DND-41 (cell line): ENCODE measurements around the gene RNF4.

Source experiments
- ATAC-seq: fragments of 200-7000 bp; cut with Tn5 transposase; 3 replicates; pipeline ENCODE4 v1.9.1; 2021; ENCODE audit warnings: low read depth; ENCODE audit not compliant: insufficient read depth
- DNase-seq: peaks from one replicate; pipeline ENCODE4 v3.0.0-alpha.2; 2020
- H2AFZ ChIP-seq: 2 replicates; pipeline ENCODE4 v1.6.0; 2012; ENCODE audit warnings: low read depth, low read length
- H3K27ac ChIP-seq: 2 replicates; pipeline ENCODE4 v1.5.1; 2012; ENCODE audit warnings: low read length, inconsistent platforms
- H3K27me3 ChIP-seq: fragments of 200-600 bp; sonication (generic); 2 replicates; pipeline ENCODE4 v1.6.0; 2012; ENCODE audit warnings: low read length, mild to moderate bottlenecking, inconsistent platforms; ENCODE audit not compliant: insufficient read depth, poor library complexity
- H3K36me3 ChIP-seq: 2 replicates; pipeline ENCODE4 v1.5.1; 2012; ENCODE audit warnings: low read length, inconsistent platforms; ENCODE audit not compliant: insufficient read depth
- H3K4me1 ChIP-seq: 2 replicates; pipeline ENCODE4 v1.5.1; 2012; ENCODE audit warnings: mild to moderate bottlenecking, low read length; ENCODE audit not compliant: insufficient read depth
- H3K4me2 ChIP-seq: 2 replicates; pipeline ENCODE4 v1.6.0; 2012; ENCODE audit warnings: mild to moderate bottlenecking, moderate library complexity, low read length, inconsistent platforms; ENCODE audit not compliant: insufficient read depth
- H3K4me3 ChIP-seq, 2 experiments: fragments of 200-600 bp in 1 of 2; shearing (Covaris generic) in 1 of 2; 2 replicates each; pipeline ENCODE4 v1.5.1; 2012 to 2016; ENCODE audit warnings: inconsistent platforms in 2 of 2, low read length in 2 of 2, mild to moderate bottlenecking in 2 of 2, low read depth in 1 of 2, moderate library complexity in 1 of 2
- H3K79me2 ChIP-seq: 2 replicates; pipeline ENCODE4 v1.6.0; 2012; ENCODE audit warnings: low read length, inconsistent platforms; ENCODE audit not compliant: insufficient read depth
- H3K9ac ChIP-seq: 2 replicates; pipeline ENCODE4 v1.6.0; 2012; ENCODE audit warnings: low read depth, mild to moderate bottlenecking, inconsistent platforms, low read length, moderate library complexity
- H3K9me3 ChIP-seq: 2 replicates; pipeline ENCODE4 v1.5.1; 2012; ENCODE audit warnings: low read length, moderate library complexity, mild to moderate bottlenecking, inconsistent platforms; ENCODE audit not compliant: insufficient read depth, severe bottlenecking
- H4K20me1 ChIP-seq: 2 replicates; pipeline ENCODE4 v1.6.0; 2012; ENCODE audit warnings: low read length; ENCODE audit not compliant: insufficient read depth
- EZH2 ChIP-seq: IDR thresholded peaks from 3 replicates; pipeline ENCODE4 v1.6.1; 2012; ENCODE audit warnings: borderline replicate concordance, low read depth, mild to moderate bottlenecking, moderate library complexity, low read length, inconsistent platforms; ENCODE audit not compliant: severe bottlenecking
- TF ChIP-seq, protein P1 (sequence below): IDR thresholded peaks from 2 replicates; pipeline ENCODE4 v1.5.1; 2012; ENCODE audit warnings: borderline replicate concordance, low read length, moderate library complexity, mild to moderate bottlenecking; ENCODE audit not compliant: poor library complexity, severe bottlenecking; ENCODE audit errors: extremely low read depth

The RNF4 gene

DNA sequence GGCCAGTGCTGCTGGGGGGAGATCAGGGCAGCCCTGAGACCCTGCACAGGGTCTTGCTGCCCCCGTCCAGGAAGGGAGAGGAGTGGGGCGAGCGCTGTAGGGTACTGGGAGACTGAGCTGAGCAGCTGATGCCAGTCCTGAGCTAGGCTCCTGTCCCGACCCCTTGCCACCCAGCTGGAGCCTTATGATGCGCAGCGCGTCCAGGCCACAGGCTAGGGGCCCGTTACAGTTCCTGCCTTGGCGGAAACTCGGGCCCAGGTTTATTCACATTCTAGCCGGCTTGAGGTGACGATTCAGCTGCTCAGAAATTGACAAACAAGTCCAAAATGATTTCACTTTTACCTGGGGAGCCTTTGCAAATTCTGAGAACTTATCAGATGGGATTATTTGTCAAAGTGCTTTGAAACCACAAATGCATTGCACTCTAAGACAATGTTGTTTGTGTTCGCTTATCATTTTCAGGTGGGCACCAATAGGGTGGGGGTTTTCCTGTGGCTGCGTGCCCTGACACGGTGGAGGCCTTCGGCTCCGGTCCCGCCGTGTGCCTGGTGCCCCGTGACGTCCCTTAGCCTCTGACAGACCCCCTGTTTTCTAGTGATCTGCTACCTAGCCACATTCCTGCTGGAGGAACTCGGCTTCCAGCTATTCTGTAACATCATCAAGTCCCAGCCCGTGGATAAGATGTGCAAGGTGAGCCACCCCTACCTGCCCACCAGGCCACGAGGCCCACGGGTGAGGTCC, 31.3 kb upstream of the RNF4 start:
- Histone ChIP-seq H3K36me3 (no peaks in the 10 kb centered on the region), H3K79me2 (no peaks in the 10 kb centered on the region), H4K20me1 (no peaks in the 10 kb centered on the region), H3K9ac (no peak overlapping the region), H3K4me1 (no peaks in the 10 kb centered on the region), H3K27ac (no peak overlapping the region), H2AFZ (no peak overlapping the region), H3K4me3 (no peak overlapping the region), H3K27me3 (no peaks in the 10 kb centered on the region), H3K4me2 (no peak overlapping the region), H3K9me3 (no peaks in the 10 kb centered on the region)
- no peak for DNase-seq
- TF ChIP-seq EZH2: no peak
- TF ChIP-seq, protein P1, sequence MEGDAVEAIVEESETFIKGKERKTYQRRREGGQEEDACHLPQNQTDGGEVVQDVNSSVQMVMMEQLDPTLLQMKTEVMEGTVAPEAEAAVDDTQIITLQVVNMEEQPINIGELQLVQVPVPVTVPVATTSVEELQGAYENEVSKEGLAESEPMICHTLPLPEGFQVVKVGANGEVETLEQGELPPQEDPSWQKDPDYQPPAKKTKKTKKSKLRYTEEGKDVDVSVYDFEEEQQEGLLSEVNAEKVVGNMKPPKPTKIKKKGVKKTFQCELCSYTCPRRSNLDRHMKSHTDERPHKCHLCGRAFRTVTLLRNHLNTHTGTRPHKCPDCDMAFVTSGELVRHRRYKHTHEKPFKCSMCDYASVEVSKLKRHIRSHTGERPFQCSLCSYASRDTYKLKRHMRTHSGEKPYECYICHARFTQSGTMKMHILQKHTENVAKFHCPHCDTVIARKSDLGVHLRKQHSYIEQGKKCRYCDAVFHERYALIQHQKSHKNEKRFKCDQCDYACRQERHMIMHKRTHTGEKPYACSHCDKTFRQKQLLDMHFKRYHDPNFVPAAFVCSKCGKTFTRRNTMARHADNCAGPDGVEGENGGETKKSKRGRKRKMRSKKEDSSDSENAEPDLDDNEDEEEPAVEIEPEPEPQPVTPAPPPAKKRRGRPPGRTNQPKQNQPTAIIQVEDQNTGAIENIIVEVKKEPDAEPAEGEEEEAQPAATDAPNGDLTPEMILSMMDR: no peak
- no peak for ATAC-seq

- H3K79me2 ChIP-seq: no peaks in the 10 kb centered on the region
- H3K9me3 ChIP-seq: no peaks in the 10 kb centered on the region
- H3K9ac ChIP-seq: no peak overlapping the region
- H3K4me1 ChIP-seq: no peaks in the 10 kb centered on the region
- H3K27ac ChIP-seq: no peak overlapping the region
- H4K20me1 ChIP-seq: no peaks in the 10 kb centered on the region
- H3K27me3 ChIP-seq: no peaks in the 10 kb centered on the region
- ATAC-seq: no peak
- no peak for DNase-seq
- TF ChIP-seq EZH2: no peak
- TF ChIP-seq, protein P1: no peak
- H3K36me3 ChIP-seq: no peaks in the 10 kb centered on the region
- no peak overlapping the region for H3K4me3 ChIP-seq
- no peak overlapping the region for H3K4me2 ChIP-seq
- H2AFZ ChIP-seq: no peak overlapping the region
Measured at GRCh38 chr4:2438822-2439718, 29.8 kb upstream of the RNF4 start.

DNA sequence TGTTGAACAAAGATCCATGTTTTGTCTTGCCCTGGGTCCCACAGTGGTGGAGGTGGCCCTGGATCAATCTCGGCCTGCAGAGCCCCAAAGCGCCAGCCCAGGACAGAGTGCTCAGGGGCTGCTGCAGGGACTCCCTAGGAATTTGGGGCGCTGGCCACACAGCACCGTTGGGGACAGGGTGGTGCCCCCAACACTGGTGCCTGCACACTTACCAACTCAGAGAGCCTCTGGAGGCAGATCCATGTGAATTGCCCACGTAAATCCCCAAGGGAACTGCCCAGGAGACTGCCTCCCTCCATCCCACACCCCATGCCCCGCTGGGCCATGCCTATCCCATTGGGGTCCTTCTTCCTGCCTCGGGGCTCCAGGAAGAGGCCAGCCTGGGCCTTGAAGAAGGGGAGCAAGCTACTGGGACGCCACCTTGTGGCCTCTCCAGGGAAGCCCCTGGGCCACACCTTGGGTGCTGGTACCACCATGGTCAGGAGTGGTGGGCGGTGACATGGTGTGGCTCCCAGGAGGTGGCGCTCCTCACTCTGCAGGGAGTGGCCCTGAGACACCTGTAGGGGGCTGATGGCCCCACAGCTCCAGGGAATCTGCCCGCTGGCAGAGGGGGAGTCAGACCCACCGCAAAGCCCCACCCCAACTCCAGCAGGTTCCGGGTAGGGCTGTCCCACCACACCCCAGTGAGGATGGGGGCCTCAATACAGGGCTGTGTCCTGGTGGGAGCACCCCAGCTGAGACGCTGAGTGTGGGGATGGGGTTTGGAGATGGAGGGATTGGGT, 27.3 kb upstream of the RNF4 start:
- Histone ChIP-seq H3K4me2 (no peak overlapping the region), H3K9me3 (no peaks in the 10 kb centered on the region), H3K36me3 (no peaks in the 10 kb centered on the region), H2AFZ (no peak overlapping the region), H3K4me3 (no peak overlapping the region), H4K20me1 (no peaks in the 10 kb centered on the region), H3K27ac (no peak overlapping the region), H3K4me1 (no peaks in the 10 kb centered on the region), H3K79me2 (no peaks in the 10 kb centered on the region), H3K9ac (no peak overlapping the region), H3K27me3 (no peaks in the 10 kb centered on the region)
- TF ChIP-seq, protein P1: peak; percentile 84
- TF ChIP-seq EZH2: no peak
- DNase-seq (peak; percentile 69), ATAC-seq (peak; percentile 91)
